DND-41 (cell line): ENCODE measurements around the gene CYB5B.

Experiments used
- ATAC-seq: fragments of 200-7000 bp; cut with Tn5 transposase; 3 replicates; pipeline ENCODE4 v1.9.1; 2021; ENCODE audit warnings: low read depth; ENCODE audit not compliant: insufficient read depth
- DNase-seq: peaks from one replicate; pipeline ENCODE4 v3.0.0-alpha.2; 2020
- H2AFZ ChIP-seq: 2 replicates; pipeline ENCODE4 v1.6.0; 2012; ENCODE audit warnings: low read depth, low read length
- H3K27ac ChIP-seq: 2 replicates; pipeline ENCODE4 v1.5.1; 2012; ENCODE audit warnings: low read length, inconsistent platforms
- H3K27me3 ChIP-seq: fragments of 200-600 bp; sonication (generic); 2 replicates; pipeline ENCODE4 v1.6.0; 2012; ENCODE audit warnings: low read length, mild to moderate bottlenecking, inconsistent platforms; ENCODE audit not compliant: insufficient read depth, poor library complexity
- H3K36me3 ChIP-seq: 2 replicates; pipeline ENCODE4 v1.5.1; 2012; ENCODE audit warnings: low read length, inconsistent platforms; ENCODE audit not compliant: insufficient read depth
- H3K4me1 ChIP-seq: 2 replicates; pipeline ENCODE4 v1.5.1; 2012; ENCODE audit warnings: mild to moderate bottlenecking, low read length; ENCODE audit not compliant: insufficient read depth
- H3K4me2 ChIP-seq: 2 replicates; pipeline ENCODE4 v1.6.0; 2012; ENCODE audit warnings: mild to moderate bottlenecking, moderate library complexity, low read length, inconsistent platforms; ENCODE audit not compliant: insufficient read depth
- H3K4me3 ChIP-seq, 2 experiments: fragments of 200-600 bp in 1 of 2; shearing (Covaris generic) in 1 of 2; 2 replicates each; pipeline ENCODE4 v1.5.1; 2012 to 2016; ENCODE audit warnings: inconsistent platforms in 2 of 2, low read length in 2 of 2, mild to moderate bottlenecking in 2 of 2, low read depth in 1 of 2, moderate library complexity in 1 of 2
- H3K79me2 ChIP-seq: 2 replicates; pipeline ENCODE4 v1.6.0; 2012; ENCODE audit warnings: low read length, inconsistent platforms; ENCODE audit not compliant: insufficient read depth
- H3K9ac ChIP-seq: 2 replicates; pipeline ENCODE4 v1.6.0; 2012; ENCODE audit warnings: low read depth, mild to moderate bottlenecking, inconsistent platforms, low read length, moderate library complexity
- H3K9me3 ChIP-seq: 2 replicates; pipeline ENCODE4 v1.5.1; 2012; ENCODE audit warnings: low read length, moderate library complexity, mild to moderate bottlenecking, inconsistent platforms; ENCODE audit not compliant: insufficient read depth, severe bottlenecking
- H4K20me1 ChIP-seq: 2 replicates; pipeline ENCODE4 v1.6.0; 2012; ENCODE audit warnings: low read length; ENCODE audit not compliant: insufficient read depth
- CTCF ChIP-seq: IDR thresholded peaks from 2 replicates; pipeline ENCODE4 v1.5.1; 2012; ENCODE audit warnings: borderline replicate concordance, low read length, moderate library complexity, mild to moderate bottlenecking; ENCODE audit not compliant: poor library complexity, severe bottlenecking; ENCODE audit errors: extremely low read depth
- EZH2 ChIP-seq: IDR thresholded peaks from 3 replicates; pipeline ENCODE4 v1.6.1; 2012; ENCODE audit warnings: borderline replicate concordance, low read depth, mild to moderate bottlenecking, moderate library complexity, low read length, inconsistent platforms; ENCODE audit not compliant: severe bottlenecking

CYB5B gene

GRCh38 chr16:69408475-69408874 lies 15.9 kb upstream of the CYB5B start:
- Histone ChIP-seq H3K36me3 (no peaks in the 10 kb centered on the region), H3K4me2 (no peak overlapping the region), H3K4me3 (no peak overlapping the region), H3K79me2 (no peaks in the 10 kb centered on the region), H3K27ac (no peak overlapping the region), H2AFZ (no peak overlapping the region), H3K27me3 (no peaks in the 10 kb centered on the region), H3K9me3 (no peaks in the 10 kb centered on the region), H4K20me1 (no peaks in the 10 kb centered on the region), H3K9ac (no peak overlapping the region), H3K4me1 (no peaks in the 10 kb centered on the region)
- DNase-seq (no peak), ATAC-seq (no peak)
- TF ChIP-seq CTCF: no peak
- no peak for TF ChIP-seq EZH2

- Histone ChIP-seq H3K27ac (no peak overlapping the region), H3K4me3 (no peak overlapping the region), H3K9ac (no peak overlapping the region), H3K36me3 (no peaks in the 10 kb centered on the region), H3K9me3 (no peaks in the 10 kb centered on the region), H3K79me2 (no peaks in the 10 kb centered on the region), H3K4me1 (no peaks in the 10 kb centered on the region), H4K20me1 (no peaks in the 10 kb centered on the region), H3K27me3 (no peaks in the 10 kb centered on the region), H2AFZ (no peak overlapping the region), H3K4me2 (no peak overlapping the region)
- TF ChIP-seq CTCF (no peak), EZH2 (no peak)
- ATAC-seq (no peak), DNase-seq (no peak)
Measured at GRCh38 chr16:69410219-69410990, 14.0 kb upstream of the CYB5B start.

GRCh38 chr16:69411064-69411985 lies 13.1 kb upstream of the CYB5B start:
- DNase-seq: no peak
- H3K4me3 ChIP-seq: no peak overlapping the region
- no peaks in the 10 kb centered on the region for H3K79me2 ChIP-seq
- no peak overlapping the region for H3K27ac ChIP-seq
- H3K27me3 ChIP-seq: no peaks in the 10 kb centered on the region
- no peaks in the 10 kb centered on the region for H3K4me1 ChIP-seq
- no peaks in the 10 kb centered on the region for H3K9me3 ChIP-seq
- H3K4me2 ChIP-seq: no peak overlapping the region
- H3K9ac ChIP-seq: no peak overlapping the region
- no peaks in the 10 kb centered on the region for H3K36me3 ChIP-seq
- no peak for TF ChIP-seq CTCF
- TF ChIP-seq EZH2: no peak
- H4K20me1 ChIP-seq: no peaks in the 10 kb centered on the region
- no peak overlapping the region for H2AFZ ChIP-seq
- ATAC-seq: peak; percentile 62; the same call in 2 of the 3 replicates
